GM21423 (cell line): Measurements from ENCODE around the gene STYX.
"Not testable (repeated sequence)": the region's sequence is repeated elsewhere in the genome, so short reads cannot be mapped to it uniquely, and the experiment has no call there.

ENCODE experiments used
- ATAC-seq: cut with Tn5 transposase; IDR thresholded peaks from one replicate; pipeline ENCODE4 v1.9.1; 2021; ENCODE audit warnings: mild to moderate bottlenecking, moderate library complexity; ENCODE audit not compliant: unreplicated experiment

Gene STYX

GRCh38 chr14:52723514-52724359, 6.2 kb upstream of the STYX start:
- no peak for ATAC-seq

DNA sequence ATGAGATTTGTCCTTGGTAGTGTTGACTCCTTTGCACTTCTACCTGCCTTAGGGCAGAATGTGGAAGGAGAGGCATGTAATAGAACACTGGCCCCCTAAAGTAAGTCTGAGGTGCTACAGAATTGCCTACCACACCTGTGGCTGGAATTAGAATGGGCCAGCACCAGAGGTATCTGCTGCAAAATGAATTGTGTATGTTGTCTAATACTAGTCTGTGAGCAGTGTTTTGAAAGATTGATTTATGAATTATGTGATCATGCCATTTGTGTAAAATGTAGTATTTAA, 5.7 kb upstream of the STYX start:
- ATAC-seq, result no peak

DNA sequence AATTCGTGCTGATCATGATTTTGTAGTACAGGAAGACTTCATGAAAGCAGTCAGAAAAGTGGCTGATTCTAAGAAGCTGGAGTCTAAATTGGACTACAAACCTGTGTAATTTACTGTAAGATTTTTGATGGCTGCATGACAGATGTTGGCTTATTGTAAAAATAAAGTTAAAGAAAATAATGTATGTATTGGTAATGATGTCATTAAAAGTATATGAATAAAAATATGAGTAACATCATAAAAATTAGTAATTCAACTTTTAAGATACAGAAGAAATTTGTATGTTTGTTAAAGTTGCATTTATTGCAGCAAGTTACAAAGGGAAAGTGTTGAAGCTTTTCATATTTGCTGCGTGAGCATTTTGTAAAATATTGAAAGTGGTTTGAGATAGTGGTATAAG, 2.5 kb upstream of the STYX start:
- ATAC-seq, result not testable (repeated sequence)

DNA sequence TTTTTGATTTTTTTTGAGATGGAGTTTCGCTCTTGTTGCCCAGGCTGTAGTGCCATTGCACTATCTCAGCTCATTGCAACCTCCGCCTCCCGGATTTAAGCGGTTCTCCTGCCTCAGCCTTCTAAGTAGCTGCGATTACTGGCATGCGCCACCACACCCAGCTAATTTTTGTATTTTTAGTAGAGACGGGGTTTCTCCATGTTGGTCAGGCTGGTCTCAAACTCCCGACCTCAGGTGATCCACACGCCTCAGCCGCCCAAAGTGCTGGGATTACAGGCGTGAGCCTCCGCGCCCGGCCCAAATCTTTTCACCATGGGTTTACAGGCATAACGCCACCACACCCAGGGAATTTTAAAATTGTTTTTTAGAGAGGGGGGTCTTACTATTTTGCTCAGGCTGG, 931 bp upstream of the STYX start:
- not testable (repeated sequence) for ATAC-seq

- ATAC-seq, result no peak
Observed at GRCh38 chr14:52729585-52729924, 411 bp upstream of the STYX start.

GRCh38 chr14:52730709-52731111, 744 bp downstream of the STYX start:
- ATAC-seq, result no peak

GRCh38 chr14:52733824-52734223, 3.9 kb downstream of the STYX start:
- no peak for ATAC-seq

- ATAC-seq, result no peak
Observed at GRCh38 chr14:52735921-52736489, 6.0 kb downstream of the STYX start.

DNA sequence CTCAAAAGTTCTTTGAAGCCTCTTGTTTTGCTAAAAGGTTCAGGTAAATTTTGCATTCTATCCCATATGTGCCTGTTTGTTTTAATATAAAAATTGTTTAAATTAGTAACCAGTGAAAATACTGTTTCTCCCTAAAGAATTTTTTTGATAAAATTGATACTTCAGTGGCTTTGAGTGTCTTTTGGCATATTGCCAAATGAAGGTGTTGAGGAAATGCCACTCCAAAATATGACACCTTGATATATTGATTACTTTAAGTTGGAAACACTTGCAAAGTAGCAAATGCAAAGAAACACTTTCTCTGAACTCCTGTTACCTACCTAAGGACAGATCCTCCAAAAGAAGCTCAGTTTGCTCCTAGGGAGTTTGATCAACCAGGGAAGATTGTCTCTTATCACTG, 8.4 kb downstream of the STYX start:
- ATAC-seq, result no peak

DNA sequence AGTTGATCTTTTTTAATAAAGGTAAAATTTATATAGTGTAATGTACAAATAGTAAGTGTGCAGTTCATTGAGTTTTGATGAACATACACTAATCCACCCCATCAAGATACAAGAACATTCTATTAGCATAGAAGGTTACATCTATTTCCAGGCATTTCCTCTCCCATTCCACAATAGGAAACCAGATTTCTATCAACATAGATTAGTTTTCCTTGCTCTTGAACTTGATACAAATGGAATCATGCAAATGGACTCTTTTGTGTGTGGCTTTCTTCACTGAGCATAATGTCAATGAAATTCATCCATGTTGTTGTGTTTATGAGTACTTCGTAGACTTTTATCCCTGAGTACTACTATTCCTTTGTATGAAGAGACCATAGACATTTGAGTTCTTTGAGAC, 10.8 kb downstream of the STYX start:
- no peak for ATAC-seq

- peak; percentile 25 for ATAC-seq
Observed at GRCh38 chr14:52741865-52742264, 11.9 kb downstream of the STYX start.

- no peak for ATAC-seq
Observed at GRCh38 chr14:52748647-52749292, 18.8 kb downstream of the STYX start.

DNA sequence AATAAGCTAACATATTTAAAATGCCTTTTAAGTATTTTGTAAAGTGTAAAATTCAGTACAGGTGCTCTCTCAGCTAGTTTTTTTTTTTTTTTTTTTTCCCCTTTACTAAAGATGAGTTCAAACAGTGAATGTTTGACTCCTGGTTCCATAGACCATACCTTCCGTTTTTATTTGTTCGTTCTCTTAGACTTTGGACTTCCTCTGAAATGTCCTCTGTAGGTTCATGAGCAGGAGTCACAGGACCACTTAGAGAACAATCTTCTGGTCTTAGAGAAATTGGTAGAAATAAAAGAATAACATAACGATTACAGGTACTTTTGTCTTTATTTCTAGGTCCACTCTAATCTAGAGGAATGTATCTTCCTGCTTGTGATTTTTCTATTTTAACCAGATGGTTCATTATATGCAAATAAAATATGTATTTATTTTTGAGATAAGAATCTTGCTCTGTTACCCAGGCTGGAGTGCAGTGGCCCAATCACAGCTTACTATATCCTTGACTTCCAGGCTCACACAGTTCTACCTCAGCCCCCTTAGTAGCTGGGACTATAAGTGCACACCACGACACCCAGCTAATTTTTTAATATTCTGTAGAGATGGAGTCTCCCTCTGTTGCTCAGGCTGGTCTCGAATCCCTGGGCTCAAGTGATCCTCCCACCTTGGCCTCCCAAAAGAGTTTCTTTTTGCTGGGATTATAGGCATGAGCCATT, 25.8 kb downstream of the STYX start:
- no peak for ATAC-seq

DNA sequence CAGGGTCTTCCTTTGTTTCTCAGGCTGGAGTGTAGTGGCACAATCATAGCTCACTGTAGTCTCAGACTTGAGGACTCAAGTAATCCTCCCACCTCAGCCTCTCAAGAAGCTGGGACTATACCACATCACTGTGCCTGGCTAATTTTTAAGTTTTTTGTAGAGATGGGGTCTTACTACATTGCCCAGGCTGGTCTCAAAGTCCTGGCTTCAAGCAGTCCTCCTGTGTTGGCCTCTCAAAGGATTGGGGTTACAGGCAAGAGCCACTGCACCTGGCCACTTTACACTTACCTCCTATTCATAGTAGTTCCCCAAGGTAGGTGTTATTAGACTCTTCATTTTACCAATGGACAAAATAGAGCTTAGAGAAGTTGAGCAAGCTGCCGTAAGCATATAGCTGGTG, 29.2 kb downstream of the STYX start:
- no peak for ATAC-seq

DNA sequence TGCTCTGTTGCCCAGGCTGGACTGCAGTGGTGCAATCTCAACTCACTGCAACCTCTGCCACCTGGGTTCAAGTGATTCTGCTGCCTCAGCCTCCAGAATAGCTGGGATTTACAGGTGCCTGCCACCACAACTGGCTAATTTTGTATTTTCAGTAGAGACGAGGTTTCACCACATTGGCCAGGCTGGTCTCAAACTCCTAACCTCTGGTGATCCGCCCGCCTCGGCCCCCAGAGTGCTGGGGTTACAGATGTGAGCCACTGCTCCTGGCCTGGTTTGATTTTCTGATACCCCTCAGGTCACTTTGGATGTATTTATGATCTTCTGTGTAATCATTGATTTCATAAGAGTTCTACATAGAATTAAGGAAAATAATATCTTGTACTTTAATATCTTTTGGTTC, 33.0 kb downstream of the STYX start:
- ATAC-seq, result not testable (repeated sequence)

DNA sequence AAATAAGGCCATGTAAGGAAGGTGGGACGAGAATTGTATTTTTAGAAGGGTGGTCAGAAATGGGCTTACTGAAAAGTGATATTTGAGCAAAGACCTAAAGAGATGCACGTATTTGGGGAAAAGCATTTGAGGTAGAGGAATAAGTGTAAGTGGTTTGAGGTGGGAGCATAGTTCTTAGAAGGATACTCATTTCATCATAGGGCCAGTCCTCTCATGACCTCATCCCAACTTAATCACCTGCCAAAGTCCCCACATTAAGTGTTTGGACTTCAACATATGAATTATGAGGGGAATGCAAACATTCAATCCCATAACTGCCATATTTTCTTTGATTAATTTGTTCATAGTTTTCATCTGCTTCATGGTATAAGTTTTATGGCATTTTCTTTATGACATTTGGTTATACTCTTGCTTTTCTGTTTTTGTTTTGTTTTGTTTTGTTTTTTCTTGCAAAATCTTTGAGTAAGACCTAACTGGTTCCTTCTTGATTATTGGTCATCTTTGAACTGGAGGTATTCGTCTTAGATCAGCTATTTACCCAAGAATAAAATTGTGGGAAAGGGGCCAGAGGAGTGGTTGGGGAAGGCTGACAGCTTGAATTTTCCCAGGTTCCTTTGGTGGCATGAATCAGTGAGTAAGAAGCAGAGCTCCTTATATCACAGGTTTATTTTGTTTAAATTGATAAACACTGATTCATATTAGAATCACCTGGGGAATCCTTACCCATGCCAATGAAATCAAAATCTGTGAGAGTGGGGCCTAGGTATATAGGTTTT, 37.3 kb downstream of the STYX start:
- no peak for ATAC-seq

GRCh38 chr14:52769887-52770286, 39.9 kb downstream of the STYX start:
- ATAC-seq, result no peak

DNA sequence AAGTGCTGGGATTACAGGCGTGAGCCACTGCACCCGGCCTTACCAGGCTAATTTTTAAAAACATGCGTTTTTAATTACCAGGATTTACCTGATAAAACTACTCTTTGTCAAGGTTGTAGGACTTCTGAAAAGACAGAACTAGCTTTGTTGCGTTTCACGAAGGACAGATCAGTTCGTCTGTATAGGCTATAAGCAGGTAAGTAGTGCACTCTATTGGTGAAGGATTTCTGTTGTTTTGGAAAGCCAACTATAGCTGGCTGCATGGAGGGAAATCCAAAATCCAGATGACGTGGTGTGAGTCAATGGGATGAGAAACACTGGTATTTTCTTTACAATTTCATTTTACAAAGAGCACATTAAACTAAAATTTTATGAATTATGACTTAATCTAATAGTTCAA, 46.9 kb downstream of the STYX start:
- ATAC-seq, result no peak

DNA sequence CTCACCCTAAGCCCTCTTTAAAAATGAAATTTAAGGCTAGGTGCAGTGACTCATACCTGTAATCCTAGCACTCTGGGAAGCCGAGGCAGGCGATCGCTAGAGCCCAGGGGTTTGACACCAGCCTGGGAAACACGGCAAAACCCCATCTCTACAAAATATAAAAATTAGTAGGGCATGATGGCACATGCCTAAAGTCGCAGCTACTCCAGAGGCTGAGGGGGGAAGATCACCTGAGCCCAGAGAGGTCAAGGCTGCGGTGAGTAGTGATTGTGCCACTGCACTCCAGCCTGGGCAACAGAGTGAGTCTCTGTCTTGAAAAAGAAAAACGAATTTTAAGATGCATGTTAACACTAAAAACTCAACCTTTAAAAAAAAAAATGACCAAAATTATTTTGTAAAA, 48.7 kb downstream of the STYX start:
- no peak for ATAC-seq

DNA sequence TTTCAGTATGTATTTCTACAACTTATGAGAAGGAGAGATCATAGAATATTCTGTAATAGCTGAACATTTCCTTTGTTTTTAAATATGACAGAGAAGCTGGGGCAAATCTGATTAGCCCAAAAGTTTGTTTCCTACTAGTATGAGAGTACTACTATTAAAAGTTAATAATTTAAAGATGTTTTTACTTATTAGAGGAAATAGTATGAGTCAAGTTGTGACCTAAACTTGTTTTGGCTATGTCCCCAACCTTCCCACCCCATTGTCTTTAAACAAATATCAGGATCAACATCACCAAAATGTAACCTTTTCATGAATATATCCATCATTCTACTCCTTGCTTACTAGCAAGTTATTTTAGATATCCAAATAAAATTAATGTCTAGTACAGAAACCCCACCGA, 50.9 kb downstream of the STYX start:
- no peak for ATAC-seq

- ATAC-seq, result no peak
Observed at GRCh38 chr14:52781629-52782028, 51.7 kb downstream of the STYX start.
